Hepatocyte (in vitro differentiated cells): ENCODE measurements around the gene YBEY. TPM values are rescaled to one million over a fixed set of nuclear protein-coding genes. Genes with fewer than 3 reads are reported as not detected.

Experiments
- DNase-seq: peaks from one replicate; pipeline ENCODE4 v3.0.0-alpha.2; 2016; ENCODE audit warnings: low spot score
- H2AFZ ChIP-seq: fragments of 200-600 bp; sonication (generic); 2 replicates; pipeline ENCODE4 v1.6.0; 2016; ENCODE audit warnings: antibody characterized with exemption, mild to moderate bottlenecking
- H3K27ac ChIP-seq: fragments of 200-600 bp; sonication (generic); 2 replicates; pipeline ENCODE4 v1.5.1; 2016; ENCODE audit warnings: mild to moderate bottlenecking
- H3K27me3 ChIP-seq: fragments of 200-600 bp; sonication (generic); 2 replicates; pipeline ENCODE4 v1.6.1; 2016
- H3K36me3 ChIP-seq: fragments of 200-600 bp; sonication (generic); replicated peaks from 2 replicates; pipeline ENCODE4 v1.5.1; 2016; ENCODE audit warnings: low read depth; ENCODE audit not compliant: insufficient read depth
- H3K4me1 ChIP-seq: fragments of 200-600 bp; sonication (generic); 2 replicates; pipeline ENCODE4 v1.5.1; 2016; ENCODE audit warnings: mild to moderate bottlenecking, moderate library complexity; ENCODE audit not compliant: insufficient read depth
- H3K4me2 ChIP-seq: fragments of 200-600 bp; sonication (generic); 2 replicates; pipeline ENCODE4 v1.6.0; 2016
- H3K4me3 ChIP-seq: fragments of 200-600 bp; sonication (generic); 2 replicates; pipeline ENCODE4 v1.5.1; 2016; ENCODE audit warnings: mild to moderate bottlenecking
- H3K79me2 ChIP-seq: fragments of 200-600 bp; sonication (generic); 2 replicates; pipeline ENCODE4 v1.6.0; 2017; ENCODE audit warnings: mild to moderate bottlenecking
- H3K9me2 ChIP-seq: fragments of 200-600 bp; sonication (generic); replicated peaks from 2 replicates; pipeline ENCODE4 v1.6.0; 2017; ENCODE audit warnings: mild to moderate bottlenecking; ENCODE audit not compliant: insufficient read depth
- H3K9me3 ChIP-seq: fragments of 200-600 bp; sonication (generic); 2 replicates; pipeline ENCODE4 v1.5.1; 2016; ENCODE audit warnings: low read depth, mild to moderate bottlenecking
- H4K20me1 ChIP-seq: fragments of 200-600 bp; sonication (generic); 2 replicates; pipeline ENCODE4 v1.6.0; 2016; ENCODE audit warnings: mild to moderate bottlenecking; ENCODE audit not compliant: insufficient read depth, poor library complexity, severe bottlenecking
- CTCF ChIP-seq: fragments of 200-600 bp; sonication (generic); IDR thresholded peaks from 2 replicates; pipeline ENCODE4 v1.5.1; 2016; ENCODE audit warnings: antibody characterized with exemption, mild to moderate bottlenecking; ENCODE audit not compliant: poor library complexity
- EZH2 ChIP-seq: fragments of 200-600 bp; sonication (generic); IDR thresholded peaks from 2 replicates; pipeline ENCODE4 v1.6.1; 2016; ENCODE audit warnings: antibody characterized with exemption, mild to moderate bottlenecking, borderline replicate concordance
- EZH2phosphoT487 ChIP-seq: fragments of 200-600 bp; sonication (generic); IDR thresholded peaks from one replicate; pipeline ENCODE4 v1.6.1; 2018; ENCODE audit warnings: antibody characterized with exemption, mild to moderate bottlenecking, low read depth, moderate library complexity; ENCODE audit not compliant: unreplicated experiment, severe bottlenecking
- WGBS: methylation state at CpG from one replicate; pipeline ENCODE4 v1.1.6; 2016; ENCODE audit warnings: low lambda C conversion rate; ENCODE audit errors: missing lambda C conversion rate; 5-methylcytosine and 5-hydroxymethylcytosine counted together
- polyA plus RNA-seq: library from polyadenylated mRNA; unstranded; fragments of >200 nt; fragmentation: Nextera tagmentation; extraction: Ambion mirVana; gene quantifications from 2 replicates; pipeline ENCODE4 v1.2.1, GENCODE V29; 2016
- total RNA-seq: library from RNA; depleted of rRNA; stranded (reverse); fragments of >200 nt; gene quantifications from 2 replicates; pipeline ENCODE4 v1.2.3, GENCODE V29; 2014

YBEY gene
- total and polyA plus RNA-seq, 2 experiments from 2014 or later: 13.9 to 25.4 TPM

GRCh38 chr21:46289655-46290179, 3.6 kb downstream of the YBEY start:
- no peaks in the 10 kb centered on the region for H3K9me3 ChIP-seq
- no peaks in the 10 kb centered on the region for H3K36me3 ChIP-seq
- no peak overlapping the region for H2AFZ ChIP-seq
- 83% methylated on average over 6 of the region's 6 CpGs for WGBS
- TF ChIP-seq EZH2 (no peak), CTCF (no peak), EZH2phosphoT487 (no peak)
- no peak overlapping the region for H3K4me2 ChIP-seq
- peaks cover 6% of the 10 kb centered on the region for H4K20me1 ChIP-seq
- DNase-seq: no peak
- no peaks in the 10 kb centered on the region for H3K27me3 ChIP-seq
- no peak overlapping the region for H3K27ac ChIP-seq
- no peak overlapping the region for H3K4me3 ChIP-seq
- H3K79me2 ChIP-seq: peaks cover 34% of the 10 kb centered on the region
- H3K4me1 ChIP-seq: peaks cover 6% of the 10 kb centered on the region
- no peaks in the 10 kb centered on the region for H3K9me2 ChIP-seq

- H3K27ac ChIP-seq: no peak overlapping the region
- no peak for DNase-seq
- H4K20me1 ChIP-seq: no peaks in the 10 kb centered on the region
- 96% methylated on average over 2 of the region's 2 CpGs for WGBS
- no peaks in the 10 kb centered on the region for H3K4me1 ChIP-seq
- H3K9me3 ChIP-seq: no peaks in the 10 kb centered on the region
- H3K4me2 ChIP-seq: no peak overlapping the region
- TF ChIP-seq EZH2: no peak
- TF ChIP-seq EZH2phosphoT487: no peak
- no peak for TF ChIP-seq CTCF
- no peaks in the 10 kb centered on the region for H3K36me3 ChIP-seq
- no peaks in the 10 kb centered on the region for H3K27me3 ChIP-seq
- H3K9me2 ChIP-seq: no peaks in the 10 kb centered on the region
- H3K4me3 ChIP-seq: no peak overlapping the region
- H3K79me2 ChIP-seq: peaks cover 27% of the 10 kb centered on the region
- H2AFZ ChIP-seq: no peak overlapping the region
Measured at GRCh38 chr21:46291561-46291960, 5.4 kb downstream of the YBEY start.

GRCh38 chr21:46294647-46295176, 8.6 kb downstream of the YBEY start:
- Histone ChIP-seq H3K9me2 (no peaks in the 10 kb centered on the region), H3K79me2 (peaks cover 6% of the 10 kb centered on the region), H3K4me1 (peaks cover 6% of the 10 kb centered on the region), H3K4me2 (no peak overlapping the region), H4K20me1 (no peaks in the 10 kb centered on the region), H3K9me3 (no peaks in the 10 kb centered on the region), H3K27me3 (no peaks in the 10 kb centered on the region), H3K27ac (no peak overlapping the region), H3K4me3 (no peak overlapping the region), H2AFZ (no peak overlapping the region), H3K36me3 (no peaks in the 10 kb centered on the region)
- WGBS: 70% methylated on average over 10 of the region's 10 CpGs
- no peak for TF ChIP-seq EZH2
- no peak for TF ChIP-seq EZH2phosphoT487
- no peak for DNase-seq

- Histone ChIP-seq H3K79me2 (no peaks in the 10 kb centered on the region), H3K9me3 (no peaks in the 10 kb centered on the region), H3K27ac (no peak overlapping the region), H2AFZ (no peak overlapping the region), H3K4me3 (no peak overlapping the region), H3K4me1 (peaks cover 6% of the 10 kb centered on the region), H3K4me2 (no peak overlapping the region), H3K36me3 (no peaks in the 10 kb centered on the region), H4K20me1 (no peaks in the 10 kb centered on the region), H3K9me2 (no peaks in the 10 kb centered on the region), H3K27me3 (no peaks in the 10 kb centered on the region)
- 43% methylated on average over 6 of the region's 9 CpGs for WGBS
- TF ChIP-seq EZH2phosphoT487: no peak
- TF ChIP-seq CTCF: no peak
- TF ChIP-seq EZH2: no peak
- DNase-seq: no peak
Measured at GRCh38 chr21:46295177-46295770, 9.1 kb downstream of the YBEY start.
